IPS-18a (cell line): ENCODE measurements around the gene COP1.
"Not testable (repeated sequence)": the region's sequence is repeated elsewhere in the genome, so short reads cannot be mapped to it uniquely, and the experiment has no call there.

Experiments
- H3K27ac ChIP-seq: one replicate; pipeline ENCODE4 v1.5.1; 2013; ENCODE audit warnings: low read length
- H3K27me3 ChIP-seq: one replicate; pipeline ENCODE4 v1.6.1; 2013; ENCODE audit warnings: mild to moderate bottlenecking, low read length; ENCODE audit not compliant: control insufficient read depth, insufficient read depth
- H3K36me3 ChIP-seq: one replicate; pipeline ENCODE4 v1.6.1; 2013; ENCODE audit warnings: low read depth, low read length; ENCODE audit not compliant: control insufficient read depth
- H3K4me1 ChIP-seq: one replicate; pipeline ENCODE4 v1.6.1; 2013; ENCODE audit warnings: low read depth, low read length; ENCODE audit not compliant: control insufficient read depth
- H3K4me3 ChIP-seq: one replicate; pipeline ENCODE4 v1.5.1; 2013; ENCODE audit warnings: low read length
- H3K9ac ChIP-seq: one replicate; pipeline ENCODE4 v1.6.1; 2013; ENCODE audit warnings: mild to moderate bottlenecking, low read length, moderate library complexity
- H3K9me3 ChIP-seq: one replicate; pipeline ENCODE4 v1.6.1; 2013; ENCODE audit warnings: low read depth, low read length; ENCODE audit not compliant: control insufficient read depth

Gene COP1

DNA sequence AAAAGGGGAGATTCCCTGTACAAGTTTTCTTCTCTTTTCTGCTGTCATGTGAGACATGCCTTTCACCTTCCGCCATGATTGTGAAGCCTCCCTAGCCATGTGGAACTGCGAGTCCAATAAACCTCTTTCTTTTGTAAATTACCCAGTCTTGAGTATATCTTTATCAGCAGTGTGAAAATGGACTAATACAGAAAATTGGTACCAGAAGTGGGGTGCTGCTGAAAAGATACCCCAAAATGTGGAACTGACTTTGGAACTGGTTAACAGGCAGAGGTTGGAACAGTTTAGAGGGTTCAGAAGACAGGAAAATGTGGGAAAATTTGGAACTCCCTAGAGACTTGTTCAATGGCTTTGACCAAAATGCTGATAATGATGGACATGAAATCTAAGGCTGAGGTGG is 223.7 kb downstream of the COP1 start:
- not testable (repeated sequence) for H3K4me3 ChIP-seq, H3K27me3 ChIP-seq, H3K9me3 ChIP-seq, H3K4me1 ChIP-seq, H3K9ac ChIP-seq, H3K27ac ChIP-seq
- H3K36me3 ChIP-seq: peaks cover 21% of the 10 kb centered on the region

DNA sequence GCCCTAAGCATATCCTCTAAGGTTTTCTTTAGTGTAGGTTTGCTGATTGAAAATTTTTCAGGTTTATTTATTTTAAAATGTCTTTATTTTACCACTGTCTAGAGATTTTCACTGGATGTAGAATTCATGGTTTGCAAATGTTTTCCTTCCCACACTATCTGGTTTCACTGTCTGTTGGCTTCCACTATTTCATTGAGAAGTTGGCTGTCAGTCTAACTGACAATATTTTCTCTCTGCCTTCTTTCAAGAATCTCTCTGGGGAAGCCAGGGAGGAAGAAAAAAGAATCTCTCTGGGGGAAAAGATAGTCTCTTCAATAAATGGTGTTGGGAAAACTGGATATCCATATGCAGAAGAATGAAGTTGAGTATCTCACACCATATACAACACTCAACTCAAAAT is 226.0 kb downstream of the COP1 start:
- Histone ChIP-seq H3K4me1 (no peaks in the 10 kb centered on the region), H3K9me3 (peaks cover 3% of the 10 kb centered on the region), H3K4me3 (no peak overlapping the region), H3K9ac (no peak overlapping the region), H3K36me3 (peaks cover 13% of the 10 kb centered on the region), H3K27ac (no peak overlapping the region), H3K27me3 (no peaks in the 10 kb centered on the region)

DNA sequence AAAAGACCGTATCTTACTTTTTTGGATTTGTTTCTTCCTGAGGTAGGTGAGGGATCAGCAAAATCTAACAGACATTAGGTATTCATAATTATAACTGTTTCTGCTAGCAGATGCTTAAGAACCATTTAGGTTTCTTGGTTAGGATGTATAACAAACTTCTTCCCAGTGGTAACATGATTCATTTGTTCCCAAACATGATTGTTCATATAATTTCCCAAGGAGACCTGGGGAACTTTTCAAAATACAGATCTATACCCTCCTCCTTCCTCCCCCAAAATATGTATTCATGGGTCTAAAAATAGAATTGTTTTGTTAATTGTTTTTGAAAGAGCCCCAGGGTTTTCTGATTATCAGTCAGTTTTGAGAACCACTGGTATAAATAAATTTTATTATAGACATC is 228.2 kb downstream of the COP1 start:
- H3K9ac ChIP-seq: no peak overlapping the region
- H3K4me3 ChIP-seq: no peak overlapping the region
- H3K4me1 ChIP-seq: no peaks in the 10 kb centered on the region
- no peaks in the 10 kb centered on the region for H3K27me3 ChIP-seq
- no peak overlapping the region for H3K27ac ChIP-seq
- H3K36me3 ChIP-seq: peaks cover 6% of the 10 kb centered on the region
- H3K9me3 ChIP-seq: peaks cover 3% of the 10 kb centered on the region

DNA sequence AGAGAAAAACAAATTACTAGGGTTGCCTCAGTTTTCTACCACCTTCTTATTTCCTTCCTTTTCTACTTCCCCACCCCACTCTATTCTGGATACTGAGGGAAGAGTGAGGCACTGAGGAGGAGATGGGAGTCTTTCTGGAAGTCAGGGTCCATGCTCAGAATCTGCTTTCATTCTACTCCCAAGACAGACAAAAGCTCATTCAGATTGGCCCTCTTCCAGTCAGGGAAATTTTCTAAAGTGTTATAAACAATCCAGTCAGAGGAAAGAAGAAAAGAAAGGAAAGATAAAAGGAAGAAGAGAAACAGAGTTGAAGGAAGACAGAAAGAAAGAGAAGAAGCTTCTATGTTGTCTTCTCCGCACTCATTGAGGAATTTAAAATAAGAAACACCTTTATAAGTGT is 228.6 kb downstream of the COP1 start:
- Histone ChIP-seq H3K27ac (no peak overlapping the region), H3K9ac (no peak overlapping the region), H3K4me1 (no peaks in the 10 kb centered on the region), H3K27me3 (no peaks in the 10 kb centered on the region), H3K36me3 (peaks cover 6% of the 10 kb centered on the region), H3K4me3 (no peak overlapping the region), H3K9me3 (peaks cover 3% of the 10 kb centered on the region)

DNA sequence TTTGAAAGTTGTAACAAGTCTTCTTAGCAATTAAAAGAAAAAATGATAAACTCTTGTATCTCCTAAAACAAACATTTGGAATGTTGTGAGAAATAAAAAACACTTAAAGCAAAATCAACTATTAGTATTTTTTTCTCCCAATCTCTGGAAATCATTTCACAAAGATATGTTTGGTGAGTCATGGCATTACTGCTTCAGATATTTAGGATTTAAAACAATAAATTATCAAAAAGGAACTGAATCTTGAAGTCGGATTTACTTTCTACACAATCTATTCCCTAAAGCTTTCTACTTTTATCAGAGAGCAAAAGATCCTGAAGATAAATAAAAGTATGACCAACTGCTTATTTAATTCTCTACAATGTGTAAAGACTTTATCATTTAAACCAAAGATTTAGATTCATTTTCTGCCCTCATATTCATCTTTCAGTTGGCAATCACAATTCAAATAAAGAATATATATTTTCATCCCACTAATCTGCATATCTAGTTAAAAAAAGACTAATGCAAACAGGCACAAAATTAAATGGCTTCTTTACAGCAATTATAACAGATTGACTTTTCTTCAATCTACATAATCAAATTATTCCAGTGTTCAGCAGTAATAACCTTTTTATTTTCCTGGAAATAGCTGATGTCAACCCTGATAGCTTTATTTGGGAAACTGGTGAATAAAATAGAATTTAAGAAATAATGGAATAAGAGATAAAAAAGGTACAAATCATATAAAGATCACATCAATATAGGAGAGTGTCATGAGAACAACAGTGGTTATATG is 230.0 kb downstream of the COP1 start:
- Histone ChIP-seq H3K9ac (no peak overlapping the region), H3K9me3 (no peaks in the 10 kb centered on the region), H3K36me3 (peaks cover under 1% of the 10 kb centered on the region), H3K4me1 (no peaks in the 10 kb centered on the region), H3K4me3 (no peak overlapping the region), H3K27me3 (no peaks in the 10 kb centered on the region), H3K27ac (no peak overlapping the region)

DNA sequence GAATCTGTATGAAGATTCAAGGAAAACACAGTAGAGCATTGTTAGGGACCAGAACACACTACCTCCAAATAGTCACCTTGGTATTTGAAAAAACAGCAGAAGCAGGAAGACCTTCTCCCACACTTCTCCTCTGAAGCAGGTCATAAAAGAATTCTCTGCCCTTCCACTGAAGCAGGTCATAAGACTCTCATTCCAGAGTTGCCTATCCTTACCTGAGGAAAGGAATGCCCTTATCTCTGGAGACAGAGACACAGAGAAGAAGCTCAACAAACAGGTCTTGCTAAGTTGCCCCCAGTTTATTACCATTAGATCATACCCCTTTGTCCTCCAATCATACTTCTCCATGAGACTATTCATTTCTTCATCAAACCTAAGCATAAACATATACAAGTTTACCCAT is 237.9 kb downstream of the COP1 start:
- H3K9me3 ChIP-seq: no peaks in the 10 kb centered on the region
- H3K27ac ChIP-seq: no peak overlapping the region
- peaks cover 10% of the 10 kb centered on the region for H3K4me1 ChIP-seq
- no peak overlapping the region for H3K9ac ChIP-seq
- no peak overlapping the region for H3K4me3 ChIP-seq
- H3K27me3 ChIP-seq: no peaks in the 10 kb centered on the region
- H3K36me3 ChIP-seq: peaks cover 7% of the 10 kb centered on the region

DNA sequence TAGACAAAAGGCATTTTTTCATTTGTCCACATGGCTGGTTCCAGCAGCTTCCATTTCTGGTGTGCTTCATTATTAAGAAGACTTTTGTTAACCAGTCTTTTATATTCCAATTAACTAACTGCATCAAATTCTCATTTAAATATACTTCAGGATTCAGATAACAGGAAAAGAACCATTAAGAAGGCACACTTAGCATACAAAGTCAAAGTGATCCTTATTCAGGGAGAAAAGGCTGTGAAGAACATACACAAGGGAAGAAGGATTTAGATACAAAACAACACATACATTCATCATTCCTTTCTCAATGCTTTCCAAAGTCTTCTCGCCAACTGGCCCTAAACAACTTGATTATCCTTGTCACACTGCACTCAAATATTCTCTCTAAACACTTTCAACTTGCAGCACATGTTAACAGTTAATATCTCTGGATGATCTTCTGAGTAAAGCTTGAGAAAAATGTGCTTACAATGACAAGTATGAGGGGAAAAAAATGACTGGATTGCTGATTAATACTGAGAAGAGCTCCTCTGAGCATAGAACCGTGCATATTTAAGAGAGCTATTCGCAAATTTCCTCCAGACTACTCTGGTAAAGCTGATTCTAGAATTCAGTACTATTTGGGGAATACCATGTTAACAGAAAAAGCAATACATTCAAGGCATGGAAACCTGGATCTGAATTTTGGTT is 238.5 kb downstream of the COP1 start:
- H3K27me3 ChIP-seq: no peaks in the 10 kb centered on the region
- H3K4me3 ChIP-seq: no peak overlapping the region
- H3K9ac ChIP-seq: no peak overlapping the region

DNA sequence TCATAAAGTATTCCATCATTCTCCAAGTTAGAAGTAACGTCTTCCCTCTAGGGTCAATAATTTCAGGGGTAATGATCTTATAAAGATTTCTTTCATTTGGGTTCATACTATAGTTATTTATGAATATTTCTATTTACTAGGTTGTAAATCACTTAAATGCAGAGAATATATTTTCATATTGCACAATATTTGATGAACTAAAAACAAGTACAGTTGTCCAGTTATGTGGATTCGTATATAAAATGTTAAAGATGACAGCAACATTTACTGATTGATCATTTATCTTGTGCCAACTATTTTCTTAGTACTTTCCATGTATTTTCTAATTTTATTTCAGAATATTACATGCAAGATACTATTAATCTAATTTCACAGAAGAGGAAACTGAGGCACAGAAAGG is 243.3 kb downstream of the COP1 start:
- Histone ChIP-seq H3K36me3 (no peaks in the 10 kb centered on the region), H3K27ac (no peak overlapping the region), H3K4me1 (peaks cover 5% of the 10 kb centered on the region), H3K27me3 (no peaks in the 10 kb centered on the region), H3K9me3 (no peaks in the 10 kb centered on the region), H3K4me3 (no peak overlapping the region), H3K9ac (no peak overlapping the region)

More for the DNA sequence above, 238.5 kb downstream of the COP1 start:
- H3K36me3 ChIP-seq: peaks cover 7% of the 10 kb centered on the region
- peaks cover 10% of the 10 kb centered on the region for H3K4me1 ChIP-seq
- H3K27ac ChIP-seq: no peak overlapping the region
- no peaks in the 10 kb centered on the region for H3K9me3 ChIP-seq

DNA sequence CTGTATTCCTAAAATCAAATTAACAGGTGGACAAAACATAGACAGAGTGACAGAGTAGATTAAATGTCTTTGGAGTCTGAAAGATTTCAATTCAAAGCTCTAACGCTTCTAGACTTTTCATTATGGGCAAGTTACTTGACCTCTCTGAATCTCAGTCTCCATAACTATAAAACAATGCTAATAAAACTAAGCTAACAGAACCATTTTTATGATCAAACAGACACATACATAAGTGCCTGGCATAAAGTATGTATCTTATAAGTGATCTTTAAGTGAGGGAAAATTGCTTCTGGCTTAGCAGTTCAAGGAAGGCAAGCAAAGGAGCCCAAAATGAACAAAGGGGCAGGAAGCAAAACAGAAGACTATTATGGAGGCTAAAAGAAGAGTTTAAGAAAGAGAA is 246.9 kb downstream of the COP1 start:
- Histone ChIP-seq H3K27me3 (no peaks in the 10 kb centered on the region), H3K9me3 (no peaks in the 10 kb centered on the region), H3K27ac (no peak overlapping the region), H3K36me3 (no peaks in the 10 kb centered on the region), H3K4me3 (no peak overlapping the region), H3K4me1 (no peaks in the 10 kb centered on the region), H3K9ac (no peak overlapping the region)

DNA sequence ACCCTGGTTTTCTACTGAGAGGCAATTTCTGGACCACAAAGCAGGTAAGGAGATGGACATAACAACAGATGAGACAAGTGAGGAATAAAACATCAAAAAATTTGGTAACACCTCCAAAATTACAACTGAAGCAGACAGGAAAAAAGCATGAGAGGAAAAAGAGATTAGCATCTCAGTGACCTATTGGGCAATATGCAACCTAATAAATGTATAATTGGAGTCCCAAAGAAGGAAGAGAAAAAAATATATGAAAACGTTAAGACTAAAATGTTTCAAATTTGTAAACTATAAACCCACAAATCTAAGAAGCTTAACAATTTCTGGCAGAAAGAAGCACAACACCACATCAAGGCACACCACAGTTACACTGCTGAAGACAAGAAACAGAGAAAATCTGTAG is 255.5 kb downstream of the COP1 start:
- H3K27me3 ChIP-seq: no peaks in the 10 kb centered on the region
- H3K9ac ChIP-seq: no peak overlapping the region
- H3K36me3 ChIP-seq: peaks cover 3% of the 10 kb centered on the region
- no peak overlapping the region for H3K27ac ChIP-seq
- no peaks in the 10 kb centered on the region for H3K9me3 ChIP-seq
- no peak overlapping the region for H3K4me3 ChIP-seq
- H3K4me1 ChIP-seq: no peaks in the 10 kb centered on the region

DNA sequence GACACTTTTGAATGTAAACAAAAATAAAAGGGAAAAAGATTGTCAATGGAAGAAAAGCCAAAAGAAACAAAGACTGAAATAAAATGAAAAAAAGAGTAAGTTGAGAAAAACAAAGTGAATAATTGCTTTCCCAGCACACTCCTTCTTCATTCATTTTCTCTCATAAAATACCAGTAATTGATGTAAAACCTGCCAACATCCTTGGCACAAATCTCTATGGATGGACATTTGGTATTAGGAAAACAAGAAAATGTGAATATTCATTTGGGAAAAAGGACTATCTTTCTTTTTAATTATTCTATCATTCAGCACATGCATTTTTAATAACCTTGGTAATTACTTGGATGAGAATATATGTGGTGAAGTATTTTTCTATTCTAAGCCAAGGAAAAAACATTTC is 259.3 kb downstream of the COP1 start:
- Histone ChIP-seq H3K27me3 (no peaks in the 10 kb centered on the region), H3K4me3 (no peak overlapping the region), H3K4me1 (no peaks in the 10 kb centered on the region), H3K9me3 (no peaks in the 10 kb centered on the region), H3K27ac (no peak overlapping the region), H3K36me3 (peaks cover 4% of the 10 kb centered on the region), H3K9ac (no peak overlapping the region)

DNA sequence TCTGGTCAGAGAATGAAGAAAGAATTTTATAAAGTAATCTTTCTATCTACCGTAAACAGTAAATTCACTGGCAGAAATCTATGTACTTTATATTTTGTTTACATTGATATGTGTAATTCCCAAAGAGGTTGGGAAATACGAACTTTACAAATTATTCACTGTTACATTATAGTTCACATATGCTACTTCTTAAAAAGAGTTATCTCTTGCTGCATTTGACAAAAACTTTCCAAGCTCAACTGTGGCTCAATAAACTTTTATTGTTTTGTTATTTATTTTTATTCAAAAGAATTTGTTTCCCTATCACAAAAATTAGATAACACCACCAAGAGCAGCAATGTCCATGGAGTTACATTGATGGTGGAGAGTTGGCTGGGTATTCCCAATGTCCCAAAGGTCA is 262.5 kb downstream of the COP1 start:
- Histone ChIP-seq H3K27ac (no peak overlapping the region), H3K4me1 (no peaks in the 10 kb centered on the region), H3K27me3 (no peaks in the 10 kb centered on the region), H3K4me3 (no peak overlapping the region), H3K9me3 (no peaks in the 10 kb centered on the region), H3K36me3 (peaks cover 4% of the 10 kb centered on the region), H3K9ac (no peak overlapping the region)
